MCF 10A (cell line): ENCODE data around the gene MAP1LC3B2. TPM values are rescaled to one million over a fixed set of nuclear protein-coding genes. Genes with fewer than 3 reads are reported as not detected.

Experiments used
- BruUV-seq: library from RNA; stranded (reverse); fragments of 400-500 nt; replicated peaks from 2 replicates; lab custom pipeline; 2021; lab: Mats Ljungman, UMichigan
- CTCF ChIA-PET: fragments of 300-600 bp; sonication (Branson Sonifier 250); formaldehyde crosslinking; extraction: SDS; loops from one replicate; lab custom pipeline; 2021; ENCODE audit warnings: antibody characterized with exemption, inconsistent platforms; lab: Yijun Ruan, JAX
- POLR2A ChIA-PET: fragments of 300-600, 350-650 bp; sonication (Branson Sonifier 250); formaldehyde crosslinking; extraction: SDS; loops from one replicate; lab custom pipeline; 2020; ENCODE audit warnings: antibody characterized with exemption, inconsistent platforms; lab: Yijun Ruan, JAX
- DNase-seq: peaks from one replicate; pipeline ENCODE4 v3.0.0-alpha.2; 2018; ENCODE audit not compliant: unreplicated experiment
- H3K27ac Mint-ChIP-seq: one replicate; pipeline ENCODE4 v1.8.0; 2022; ENCODE audit warnings: mild to moderate bottlenecking, low read depth, mixed read lengths; ENCODE audit not compliant: unreplicated experiment
- H3K27me3 Mint-ChIP-seq: one replicate; pipeline ENCODE4 v1.8.0; 2022; ENCODE audit warnings: mixed read lengths; ENCODE audit not compliant: insufficient read depth, unreplicated experiment
- H3K36me3 Mint-ChIP-seq: one replicate; pipeline ENCODE4 v1.8.0; 2022; ENCODE audit warnings: mild to moderate bottlenecking, moderate library complexity, mixed read lengths; ENCODE audit not compliant: insufficient read depth, unreplicated experiment
- H3K4me1 Mint-ChIP-seq: one replicate; pipeline ENCODE4 v1.8.0; 2022; ENCODE audit warnings: mixed read lengths; ENCODE audit not compliant: insufficient read depth, unreplicated experiment
- H3K4me3 Mint-ChIP-seq: one replicate; pipeline ENCODE4 v1.8.0; 2022; ENCODE audit warnings: mild to moderate bottlenecking, moderate library complexity, mixed read lengths; ENCODE audit not compliant: unreplicated experiment
- H3K9me3 Mint-ChIP-seq: one replicate; pipeline ENCODE4 v1.8.0; 2022; ENCODE audit warnings: mixed read lengths; ENCODE audit not compliant: unreplicated experiment
- CTCF ChIP-seq: fragments of 200-600 bp; IDR thresholded peaks from one replicate; pipeline ENCODE4 v1.8.0; 2022; ENCODE audit warnings: antibody characterized with exemption, mild to moderate bottlenecking; ENCODE audit not compliant: unreplicated experiment
- intact Hi-C: fragments of 100-400 bp; cut with micrococcal nuclease; formaldehyde crosslinking; loops from 2 replicates; pipeline ENCODE4 v1.14.1; 2022
- total RNA-seq: library from RNA; stranded (reverse); gene quantifications from 2 replicates; pipeline ENCODE4 v1.2.3, GENCODE V29; 2022

Gene MAP1LC3B2
- total RNA-seq, 1 experiment from 2014 or later = 3.4 TPM

GRCh38 chr12:116537101-116537904 is 21.9 kb upstream of the MAP1LC3B2 start:
- Mint-ChIP-seq H3K27me3 (no peaks in the 10 kb centered on the region), H3K27ac (no peak overlapping the region), H3K36me3 (no peaks in the 10 kb centered on the region), H3K4me1 (peaks cover 18% of the 10 kb centered on the region), H3K4me3 (no peak overlapping the region), H3K9me3 (no peaks in the 10 kb centered on the region)
- BruUV-seq = no TSS peak
- no peak for DNase-seq
- TF ChIP-seq CTCF = no peak
- intact Hi-C loops = no loop called here
- POLR2A ChIA-PET = no interaction called here
- CTCF ChIA-PET = no interaction called here

DNA sequence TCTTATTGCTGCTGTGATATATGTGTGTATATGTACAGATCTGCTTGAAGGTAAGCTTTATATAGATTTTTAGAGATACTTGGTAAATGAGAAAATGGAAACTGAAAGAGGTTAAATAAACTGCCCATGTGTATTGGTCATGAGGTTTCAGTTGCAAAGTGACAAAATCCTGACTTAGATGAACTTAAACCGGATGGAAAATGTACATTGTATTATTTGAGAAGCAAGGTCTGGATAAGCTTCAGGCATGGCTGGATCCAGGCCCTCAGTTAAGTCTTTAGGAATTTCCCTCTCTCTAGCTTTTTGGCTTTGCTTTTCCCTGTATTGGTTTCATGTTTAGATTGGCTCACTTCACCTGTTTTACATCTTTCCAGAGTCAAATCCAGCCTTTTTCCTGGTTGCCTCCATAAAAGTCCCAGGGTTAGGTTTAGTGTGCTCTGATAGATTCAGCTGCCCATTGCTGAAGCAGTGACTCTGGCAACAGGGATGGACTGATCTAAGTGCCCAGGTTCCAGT is 21.0 kb upstream of the MAP1LC3B2 start:
- ChIA-PET POLR2A (no interaction called here), CTCF (interaction anchor here (0.6 kb wide), 1 partner anchor 37 kb away, joined by 4 read pairs; no protein-coding TSS in a partner anchor)
- no peak overlapping the region for H3K27ac Mint-ChIP-seq
- TF ChIP-seq CTCF = no peak
- DNase-seq = no peak
- H3K4me3 Mint-ChIP-seq = no peak overlapping the region
- H3K27me3 Mint-ChIP-seq = no peaks in the 10 kb centered on the region
- H3K9me3 Mint-ChIP-seq = no peaks in the 10 kb centered on the region
- intact Hi-C loops = no loop called here
- no TSS peak for BruUV-seq
- no peaks in the 10 kb centered on the region for H3K36me3 Mint-ChIP-seq
- H3K4me1 Mint-ChIP-seq = peaks cover 24% of the 10 kb centered on the region

- no peak for DNase-seq
- no TSS peak for BruUV-seq
- POLR2A ChIA-PET = interaction anchor here (1.0 kb wide), 1 partner anchor 12 kb away, joined by 4 read pairs; no protein-coding TSS in a partner anchor
- intact Hi-C loops = no loop called here
- Mint-ChIP-seq H3K9me3 (no peaks in the 10 kb centered on the region), H3K36me3 (no peaks in the 10 kb centered on the region), H3K27me3 (no peaks in the 10 kb centered on the region), H3K4me1 (peaks cover 18% of the 10 kb centered on the region), H3K27ac (no peak overlapping the region), H3K4me3 (no peak overlapping the region)
- no peak for TF ChIP-seq CTCF
- CTCF ChIA-PET = interaction anchor here (0.6 kb wide), 1 partner anchor 38 kb away, joined by 4 read pairs; no protein-coding TSS in a partner anchor
Measured at GRCh38 chr12:116538682-116539305, 20.4 kb upstream of the MAP1LC3B2 start.

DNA sequence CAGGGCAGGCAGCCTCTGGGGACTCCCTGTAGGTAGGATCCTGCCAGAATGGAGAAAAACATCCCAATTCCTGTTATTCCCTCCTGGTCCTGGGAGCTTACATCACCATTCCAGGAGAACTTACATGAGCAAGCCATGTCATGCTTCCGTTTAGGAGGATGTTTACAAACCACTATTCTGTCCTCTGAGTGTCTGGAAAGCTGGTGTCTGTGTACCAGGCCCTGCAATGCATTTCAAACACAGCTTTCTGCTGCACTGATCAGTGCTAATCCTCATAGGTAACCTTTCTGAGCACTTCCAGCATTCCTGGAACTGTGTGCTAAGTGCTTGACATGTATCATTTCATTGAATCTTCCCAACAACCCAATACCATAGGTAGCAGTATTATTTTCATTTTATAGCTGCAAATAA is 19.8 kb upstream of the MAP1LC3B2 start:
- intact Hi-C loops = no loop called here
- Mint-ChIP-seq H3K27ac (no peak overlapping the region), H3K4me3 (no peak overlapping the region), H3K36me3 (no peaks in the 10 kb centered on the region), H3K9me3 (no peaks in the 10 kb centered on the region), H3K4me1 (peaks cover 17% of the 10 kb centered on the region), H3K27me3 (no peaks in the 10 kb centered on the region)
- no TSS peak for BruUV-seq
- TF ChIP-seq CTCF = no peak
- POLR2A ChIA-PET = interaction anchor here (1.0 kb wide), 1 partner anchor 13 kb away, joined by 4 read pairs; no protein-coding TSS in a partner anchor
- CTCF ChIA-PET = no interaction called here
- peak; percentile 40 for DNase-seq
